Karpas-422 (cell line): ENCODE data around the gene AK4. TPM values are rescaled to one million over a fixed set of nuclear protein-coding genes. Genes with fewer than 3 reads are reported as not detected.

Source experiments
- DNase-seq: peaks from one replicate; pipeline ENCODE4 v3.0.0-alpha.2; 2015
- H2AFZ ChIP-seq: fragments of 200-600 bp; sonication (generic); 2 replicates; pipeline ENCODE4 v1.6.1; 2014; ENCODE audit warnings: antibody characterized with exemption, low read length, mixed read lengths
- H3K27ac ChIP-seq: fragments of 200-600 bp; sonication (generic); 2 replicates; pipeline ENCODE4 v1.5.1; 2014; ENCODE audit warnings: mild to moderate bottlenecking, low read length, moderate library complexity
- H3K27me3 ChIP-seq: fragments of 200-600 bp; sonication (generic); 2 replicates; pipeline ENCODE4 v1.6.1; 2014; ENCODE audit warnings: low read length, mixed read lengths
- H3K36me3 ChIP-seq: fragments of 200-600 bp; sonication (generic); 2 replicates; pipeline ENCODE4 v1.6.1; 2014; ENCODE audit warnings: low read length, mixed read lengths; ENCODE audit not compliant: insufficient read depth
- H3K4me1 ChIP-seq: fragments of 200-600 bp; sonication (generic); 2 replicates; pipeline ENCODE4 v1.6.1; 2014; ENCODE audit warnings: mild to moderate bottlenecking, low read length, mixed read lengths
- H3K4me2 ChIP-seq: fragments of 200-600 bp; sonication (generic); 2 replicates; pipeline ENCODE4 v1.6.1; 2014; ENCODE audit warnings: low read length, low read depth, mild to moderate bottlenecking; ENCODE audit not compliant: poor library complexity, severe bottlenecking
- H3K4me3 ChIP-seq: fragments of 200-600 bp; sonication (generic); 2 replicates; pipeline ENCODE4 v1.5.1; 2014; ENCODE audit warnings: mild to moderate bottlenecking, antibody characterized with exemption, low read length, mixed read lengths
- H3K79me2 ChIP-seq: fragments of 200-600 bp; sonication (generic); 2 replicates; pipeline ENCODE4 v1.6.1; 2014; ENCODE audit warnings: mild to moderate bottlenecking, low read length, mixed read lengths
- H3K9ac ChIP-seq: fragments of 200-600 bp; sonication (generic); 2 replicates; pipeline ENCODE4 v1.6.0; 2014; ENCODE audit warnings: low read length
- H3K9me2 ChIP-seq: fragments of 200-600 bp; sonication (generic), shearing (Covaris generic); replicated peaks from 2 replicates; pipeline ENCODE4 v1.6.0; 2014; ENCODE audit warnings: mild to moderate bottlenecking, low read length, moderate library complexity; ENCODE audit not compliant: insufficient read depth
- H3K9me3 ChIP-seq: fragments of 300-700, 200-600 bp; sonication (generic); 2 replicates; pipeline ENCODE4 v1.6.1; 2014; ENCODE audit warnings: low read length, mixed read lengths
- H4K20me1 ChIP-seq: fragments of 200-600 bp; sonication (generic); 2 replicates; pipeline ENCODE4 v1.6.1; 2014; ENCODE audit warnings: mild to moderate bottlenecking, antibody characterized with exemption, low read length, low read depth; ENCODE audit not compliant: insufficient read depth
- total RNA-seq: library from RNA; depleted of rRNA; stranded (reverse); fragments of >200 nt; shearing (Covaris generic); gene quantifications from 2 replicates; pipeline ENCODE4 v1.2.3, GENCODE V29; 2014; ENCODE audit warnings: low replicate concordance

AK4 gene
- total RNA-seq, 1 experiment from 2014 or later = 0.37 TPM

- no peaks in the 10 kb centered on the region for H3K36me3 ChIP-seq
- H3K9me3 ChIP-seq = no peaks in the 10 kb centered on the region
- no peak overlapping the region for H3K4me2 ChIP-seq
- no peak for DNase-seq
- H3K79me2 ChIP-seq = no peaks in the 10 kb centered on the region
- H3K27ac ChIP-seq = no peak overlapping the region
- no peak overlapping the region for H3K9ac ChIP-seq
- H3K9me2 ChIP-seq = no peaks in the 10 kb centered on the region
- H4K20me1 ChIP-seq = no peaks in the 10 kb centered on the region
- H3K27me3 ChIP-seq = no peaks in the 10 kb centered on the region
- H3K4me3 ChIP-seq = no peak overlapping the region
- H2AFZ ChIP-seq = no peak overlapping the region
- no peaks in the 10 kb centered on the region for H3K4me1 ChIP-seq
Measured at GRCh38 chr1:65176056-65176450, 28.1 kb downstream of the AK4 start.

GRCh38 chr1:65176591-65176990 lies 28.6 kb downstream of the AK4 start:
- DNase-seq = no peak
- no peaks in the 10 kb centered on the region for H3K79me2 ChIP-seq
- H4K20me1 ChIP-seq = no peaks in the 10 kb centered on the region
- H3K4me2 ChIP-seq = no peak overlapping the region
- H3K27ac ChIP-seq = no peak overlapping the region
- H3K9ac ChIP-seq = no peak overlapping the region
- H3K36me3 ChIP-seq = no peaks in the 10 kb centered on the region
- H3K9me2 ChIP-seq = no peaks in the 10 kb centered on the region
- no peaks in the 10 kb centered on the region for H3K4me1 ChIP-seq
- H3K9me3 ChIP-seq = no peaks in the 10 kb centered on the region
- H3K4me3 ChIP-seq = no peak overlapping the region
- H3K27me3 ChIP-seq = no peaks in the 10 kb centered on the region
- no peak overlapping the region for H2AFZ ChIP-seq

GRCh38 chr1:65177457-65177856 lies 29.5 kb downstream of the AK4 start:
- Histone ChIP-seq H3K79me2 (no peaks in the 10 kb centered on the region), H3K9me2 (no peaks in the 10 kb centered on the region), H3K4me3 (no peak overlapping the region), H3K9ac (no peak overlapping the region), H2AFZ (no peak overlapping the region), H3K9me3 (no peaks in the 10 kb centered on the region), H3K4me2 (no peak overlapping the region), H3K27ac (no peak overlapping the region), H3K27me3 (no peaks in the 10 kb centered on the region), H4K20me1 (no peaks in the 10 kb centered on the region), H3K4me1 (no peaks in the 10 kb centered on the region), H3K36me3 (no peaks in the 10 kb centered on the region)
- DNase-seq = no peak

GRCh38 chr1:65178235-65178634 lies 30.2 kb downstream of the AK4 start:
- Histone ChIP-seq H3K27ac (no peak overlapping the region), H3K4me3 (no peak overlapping the region), H3K79me2 (no peaks in the 10 kb centered on the region), H3K36me3 (no peaks in the 10 kb centered on the region), H3K9me3 (no peaks in the 10 kb centered on the region), H3K4me1 (no peaks in the 10 kb centered on the region), H3K9ac (no peak overlapping the region), H4K20me1 (no peaks in the 10 kb centered on the region), H2AFZ (no peak overlapping the region), H3K27me3 (no peaks in the 10 kb centered on the region), H3K9me2 (no peaks in the 10 kb centered on the region), H3K4me2 (no peak overlapping the region)
- no peak for DNase-seq

- no peaks in the 10 kb centered on the region for H4K20me1 ChIP-seq
- H3K9me2 ChIP-seq = no peaks in the 10 kb centered on the region
- H3K4me1 ChIP-seq = no peaks in the 10 kb centered on the region
- no peak overlapping the region for H3K4me2 ChIP-seq
- no peak for DNase-seq
- H3K27ac ChIP-seq = no peak overlapping the region
- H2AFZ ChIP-seq = no peak overlapping the region
- H3K27me3 ChIP-seq = no peaks in the 10 kb centered on the region
- no peak overlapping the region for H3K4me3 ChIP-seq
- no peak overlapping the region for H3K9ac ChIP-seq
- H3K9me3 ChIP-seq = no peaks in the 10 kb centered on the region
- H3K36me3 ChIP-seq = no peaks in the 10 kb centered on the region
- H3K79me2 ChIP-seq = no peaks in the 10 kb centered on the region
Measured at GRCh38 chr1:65179148-65179547, 31.1 kb downstream of the AK4 start.

GRCh38 chr1:65180977-65181376 lies 33.0 kb downstream of the AK4 start:
- Histone ChIP-seq H3K9ac (no peak overlapping the region), H3K4me2 (no peak overlapping the region), H3K27me3 (no peaks in the 10 kb centered on the region), H2AFZ (no peak overlapping the region), H3K79me2 (no peaks in the 10 kb centered on the region), H3K27ac (no peak overlapping the region), H3K36me3 (no peaks in the 10 kb centered on the region), H4K20me1 (no peaks in the 10 kb centered on the region), H3K9me2 (no peaks in the 10 kb centered on the region), H3K4me3 (no peak overlapping the region), H3K4me1 (no peaks in the 10 kb centered on the region), H3K9me3 (no peaks in the 10 kb centered on the region)
- DNase-seq = no peak

GRCh38 chr1:65182658-65183268 lies 34.8 kb downstream of the AK4 start:
- H3K79me2 ChIP-seq = no peaks in the 10 kb centered on the region
- H3K4me3 ChIP-seq = no peak overlapping the region
- no peaks in the 10 kb centered on the region for H3K36me3 ChIP-seq
- H3K9me3 ChIP-seq = no peaks in the 10 kb centered on the region
- no peak overlapping the region for H3K27ac ChIP-seq
- no peaks in the 10 kb centered on the region for H4K20me1 ChIP-seq
- no peak overlapping the region for H3K9ac ChIP-seq
- no peaks in the 10 kb centered on the region for H3K4me1 ChIP-seq
- H3K27me3 ChIP-seq = no peaks in the 10 kb centered on the region
- H3K4me2 ChIP-seq = no peak overlapping the region
- no peaks in the 10 kb centered on the region for H3K9me2 ChIP-seq
- no peak for DNase-seq
- no peak overlapping the region for H2AFZ ChIP-seq

GRCh38 chr1:65189576-65190115 lies 41.6 kb downstream of the AK4 start:
- Histone ChIP-seq H3K9me3 (no peaks in the 10 kb centered on the region), H4K20me1 (no peaks in the 10 kb centered on the region), H3K27ac (no peak overlapping the region), H3K27me3 (no peaks in the 10 kb centered on the region), H3K36me3 (no peaks in the 10 kb centered on the region), H3K9me2 (no peaks in the 10 kb centered on the region), H3K79me2 (no peaks in the 10 kb centered on the region), H3K4me3 (no peak overlapping the region), H2AFZ (no peak overlapping the region), H3K9ac (no peak overlapping the region), H3K4me1 (no peaks in the 10 kb centered on the region), H3K4me2 (no peak overlapping the region)
- DNase-seq = no peak
